Caco-2 (cell line): ENCODE results near the gene HPCA. TPM values are rescaled to one million over a fixed set of nuclear protein-coding genes. Genes with fewer than 3 reads are reported as not detected.

Experiments used
- BruUV-seq: library from RNA; stranded (reverse); fragments of 400-500 nt; replicated peaks from 2 replicates; lab custom pipeline; 2021; lab: Mats Ljungman, UMichigan
- CTCF ChIA-PET: fragments of 300-600 bp; sonication (Branson Sonifier 250); formaldehyde crosslinking; loops from one replicate; lab custom pipeline; 2022; ENCODE audit warnings: antibody characterized with exemption; lab: Charles Lee
- POLR2A ChIA-PET: fragments of 300-600 bp; sonication (Branson Sonifier 250); formaldehyde crosslinking; loops from one replicate; lab custom pipeline; 2022; ENCODE audit warnings: antibody characterized with exemption; lab: Charles Lee
- DNase-seq, 2 experiments: peaks; one replicate each; pipeline versions ENCODE4 v3.0.0 to v3.0.0-alpha.2; 2020 to 2022
- H3K27me3 ChIP-seq: replicated peaks from 2 replicates; pipeline ENCODE4 v1.6.0; 2011; ENCODE audit warnings: low read length; ENCODE audit not compliant: control insufficient read depth, insufficient read depth
- H3K36me3 ChIP-seq: 2 replicates; pipeline ENCODE4 v1.5.1; 2011; ENCODE audit warnings: low read length; ENCODE audit not compliant: control insufficient read depth, insufficient read depth
- H3K4me1 ChIP-seq: fragments of 250-450 bp; sonication (Bioruptor Pico); 2 replicates; pipeline ENCODE4 v1.5.1; 2020; ENCODE audit warnings: mild to moderate bottlenecking
- H3K4me3 ChIP-seq: 2 replicates; pipeline ENCODE4 v1.5.1; 2011; ENCODE audit warnings: low read depth, mild to moderate bottlenecking, control low read depth, low read length
- H3K9me3 ChIP-seq: fragments of 250-450 bp; sonication (Bioruptor Pico); 2 replicates; pipeline ENCODE4 v1.5.1; 2020; ENCODE audit warnings: mild to moderate bottlenecking, moderate library complexity
- H3K27ac Mint-ChIP-seq: one replicate; pipeline ENCODE4 v1.8.0; 2022; ENCODE audit warnings: mixed read lengths; ENCODE audit not compliant: unreplicated experiment
- H3K27me3 Mint-ChIP-seq: one replicate; pipeline ENCODE4 v1.8.0; 2022; ENCODE audit warnings: mixed read lengths; ENCODE audit not compliant: insufficient read depth, unreplicated experiment
- H3K36me3 Mint-ChIP-seq: one replicate; pipeline ENCODE4 v1.8.0; 2022; ENCODE audit warnings: mild to moderate bottlenecking, mixed read lengths; ENCODE audit not compliant: insufficient read depth, unreplicated experiment
- H3K4me1 Mint-ChIP-seq: one replicate; pipeline ENCODE4 v1.8.0; 2022; ENCODE audit warnings: low read depth, mixed read lengths; ENCODE audit not compliant: unreplicated experiment
- H3K4me3 Mint-ChIP-seq: one replicate; pipeline ENCODE4 v1.8.0; 2022; ENCODE audit warnings: mild to moderate bottlenecking, moderate library complexity, mixed read lengths; ENCODE audit not compliant: unreplicated experiment
- H3K9me3 Mint-ChIP-seq: one replicate; pipeline ENCODE4 v1.8.0; 2022; ENCODE audit warnings: mixed read lengths; ENCODE audit not compliant: unreplicated experiment
- intact Hi-C: fragments of 100-400 bp; cut with micrococcal nuclease; formaldehyde crosslinking; loops from one replicate; pipeline ENCODE4 v1.10.0; 2022; ENCODE audit not compliant: unreplicated experiment
- total RNA-seq: library from RNA; stranded (reverse); gene quantifications from 2 replicates; pipeline ENCODE4 v1.2.3, GENCODE V29; 2022
- TF ChIP-seq, protein P1 (sequence below), 2 experiments: fragments of 200-600 bp in 1 of 2; IDR thresholded peaks; 1 replicate in 1 of 2; 2 replicates in 1 of 2; pipeline versions ENCODE4 v1.5.1 to v1.8.0; 2011 to 2022; ENCODE audit warnings: antibody characterized with exemption in 1 of 2, control low read depth in 1 of 2, inconsistent platforms in 1 of 2, low read depth in 1 of 2, low read length in 1 of 2, mild to moderate bottlenecking in 1 of 2, moderate library complexity in 1 of 2; ENCODE audit not compliant: insufficient read depth in 1 of 2, severe bottlenecking in 1 of 2, unreplicated experiment in 1 of 2

HPCA gene
- total RNA-seq, 1 experiment from 2014 or later = not detected

- DNase-seq = no peak
- H3K27ac Mint-ChIP-seq = no peak overlapping the region
- POLR2A ChIA-PET = no interaction called here
- Histone ChIP-seq H3K9me3 (no peaks in the 10 kb centered on the region), H3K4me3 (no peak overlapping the region), H3K27me3 (no peaks in the 10 kb centered on the region), H3K4me1 (no peaks in the 10 kb centered on the region), H3K36me3 (no peaks in the 10 kb centered on the region)
- no TSS peak for BruUV-seq
- CTCF ChIA-PET = interaction anchor here (1.3 kb wide), 1 partner anchor 19 kb away, joined by 3 read pairs; no protein-coding TSS in a partner anchor
- no peak overlapping the region for H3K4me3 Mint-ChIP-seq
- TF ChIP-seq, protein P1, sequence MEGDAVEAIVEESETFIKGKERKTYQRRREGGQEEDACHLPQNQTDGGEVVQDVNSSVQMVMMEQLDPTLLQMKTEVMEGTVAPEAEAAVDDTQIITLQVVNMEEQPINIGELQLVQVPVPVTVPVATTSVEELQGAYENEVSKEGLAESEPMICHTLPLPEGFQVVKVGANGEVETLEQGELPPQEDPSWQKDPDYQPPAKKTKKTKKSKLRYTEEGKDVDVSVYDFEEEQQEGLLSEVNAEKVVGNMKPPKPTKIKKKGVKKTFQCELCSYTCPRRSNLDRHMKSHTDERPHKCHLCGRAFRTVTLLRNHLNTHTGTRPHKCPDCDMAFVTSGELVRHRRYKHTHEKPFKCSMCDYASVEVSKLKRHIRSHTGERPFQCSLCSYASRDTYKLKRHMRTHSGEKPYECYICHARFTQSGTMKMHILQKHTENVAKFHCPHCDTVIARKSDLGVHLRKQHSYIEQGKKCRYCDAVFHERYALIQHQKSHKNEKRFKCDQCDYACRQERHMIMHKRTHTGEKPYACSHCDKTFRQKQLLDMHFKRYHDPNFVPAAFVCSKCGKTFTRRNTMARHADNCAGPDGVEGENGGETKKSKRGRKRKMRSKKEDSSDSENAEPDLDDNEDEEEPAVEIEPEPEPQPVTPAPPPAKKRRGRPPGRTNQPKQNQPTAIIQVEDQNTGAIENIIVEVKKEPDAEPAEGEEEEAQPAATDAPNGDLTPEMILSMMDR (IDR thresholded peaks at IDR 0.05; ENCODE audit: insufficient read depth in 1 of 2, low read depth in 1 of 2, low read length in 1 of 2, severe bottlenecking in 1 of 2, unreplicated experiment in 1 of 2) = no peak
- H3K36me3 Mint-ChIP-seq = no peaks in the 10 kb centered on the region
- H3K27me3 Mint-ChIP-seq = no peaks in the 10 kb centered on the region
- intact Hi-C loops = no loop called here
- no peaks in the 10 kb centered on the region for H3K9me3 Mint-ChIP-seq
- H3K4me1 Mint-ChIP-seq = peaks cover 6% of the 10 kb centered on the region
Measured at GRCh38 chr1:32877211-32878110, 8.8 kb upstream of the HPCA start.

DNA sequence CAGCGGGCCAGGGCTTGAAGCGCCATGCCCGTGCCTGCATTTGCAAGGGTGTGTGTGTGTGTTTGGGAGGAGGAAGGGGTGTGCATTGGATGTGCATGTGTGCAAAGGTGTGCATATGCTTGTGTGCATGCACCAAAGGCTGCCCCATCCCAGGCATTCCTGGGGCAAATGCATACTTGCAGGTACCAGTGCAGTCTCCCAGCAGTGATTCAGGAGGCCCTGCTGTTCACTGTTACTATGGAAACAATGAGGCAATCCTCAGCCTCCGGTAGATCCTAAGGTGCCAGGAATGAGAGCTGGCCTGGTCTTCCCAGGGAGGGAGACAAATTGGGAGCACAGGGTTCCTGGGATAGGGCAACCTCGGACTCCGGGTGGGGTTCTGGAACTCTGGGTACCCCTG lies 8.1 kb upstream of the HPCA start:
- TF ChIP-seq, protein P1 (IDR thresholded peaks at IDR 0.05; ENCODE audit: insufficient read depth in 1 of 2, low read depth in 1 of 2, low read length in 1 of 2, severe bottlenecking in 1 of 2, unreplicated experiment in 1 of 2) = no peak
- Mint-ChIP-seq H3K36me3 (no peaks in the 10 kb centered on the region), H3K9me3 (no peaks in the 10 kb centered on the region), H3K4me1 (peaks cover 6% of the 10 kb centered on the region), H3K27me3 (no peaks in the 10 kb centered on the region), H3K4me3 (no peak overlapping the region), H3K27ac (no peak overlapping the region)
- Histone ChIP-seq H3K36me3 (no peaks in the 10 kb centered on the region), H3K27me3 (no peaks in the 10 kb centered on the region), H3K9me3 (no peaks in the 10 kb centered on the region), H3K4me1 (no peaks in the 10 kb centered on the region), H3K4me3 (no peak overlapping the region)
- ChIA-PET POLR2A (no interaction called here), CTCF (interaction anchor here (0.6 kb wide), 2 partner anchors 18 to 216 kb away, joined by 3 to 4 read pairs; no protein-coding TSS in a partner anchor)
- no peak for DNase-seq
- intact Hi-C loops = no loop called here
- no TSS peak for BruUV-seq

DNA sequence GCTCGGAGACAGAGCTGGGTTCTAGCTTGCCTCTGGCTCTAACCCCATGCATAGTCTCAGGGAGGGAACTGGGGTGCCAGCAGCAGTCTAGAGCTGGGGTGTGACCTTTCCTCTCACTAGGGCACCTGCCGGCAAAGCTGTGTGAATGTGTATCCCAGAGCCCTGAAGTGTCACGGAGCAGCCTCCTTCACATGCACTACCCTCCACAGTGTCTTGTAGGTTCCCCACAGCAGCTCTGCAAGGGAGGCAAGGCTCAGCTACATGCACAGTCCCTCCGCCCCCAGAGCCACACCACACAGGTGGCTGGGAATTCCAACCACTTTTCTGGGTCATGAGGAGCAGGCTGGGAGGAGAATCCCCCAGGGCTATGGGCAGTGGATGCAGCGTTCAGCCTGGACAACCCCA lies 7.7 kb upstream of the HPCA start:
- Mint-ChIP-seq H3K36me3 (peaks cover under 1% of the 10 kb centered on the region), H3K4me3 (no peak overlapping the region), H3K27me3 (no peaks in the 10 kb centered on the region), H3K4me1 (peaks cover 6% of the 10 kb centered on the region), H3K27ac (no peak overlapping the region), H3K9me3 (no peaks in the 10 kb centered on the region)
- Histone ChIP-seq H3K36me3 (no peaks in the 10 kb centered on the region), H3K4me3 (no peak overlapping the region), H3K4me1 (no peaks in the 10 kb centered on the region), H3K9me3 (no peaks in the 10 kb centered on the region), H3K27me3 (no peaks in the 10 kb centered on the region)
- TF ChIP-seq, protein P1 (IDR thresholded peaks at IDR 0.05; ENCODE audit: insufficient read depth in 1 of 2, low read depth in 1 of 2, low read length in 1 of 2, severe bottlenecking in 1 of 2, unreplicated experiment in 1 of 2) = no peak
- no TSS peak for BruUV-seq
- POLR2A ChIA-PET = no interaction called here
- CTCF ChIA-PET = interaction anchor here (0.6 to 0.7 kb wide), 4 partner anchors 19 to 839 kb away, joined by 3 to 5 read pairs (median 4); no protein-coding TSS in a partner anchor
- DNase-seq = no peak
- intact Hi-C loops = no loop called here
